Amniotic epithelial cell (primary cell): ENCODE results near the gene DCDC1.

Source experiments
- DNase-seq: peaks from one replicate; pipeline ENCODE4 v3.0.0-alpha.2; 2010; ENCODE audit warnings: low read depth

Gene DCDC1

GRCh38 chr11:30852645-30853044 lies 516.9 kb downstream of the DCDC1 start:
- no peak for DNase-seq

GRCh38 chr11:30852091-30852490 lies 517.4 kb downstream of the DCDC1 start:
- no peak for DNase-seq

GRCh38 chr11:30837252-30837651 lies 532.3 kb downstream of the DCDC1 start:
- no peak for DNase-seq

GRCh38 chr11:30832831-30833230 lies 536.7 kb downstream of the DCDC1 start:
- DNase-seq: no peak

- DNase-seq: no peak
Measured at GRCh38 chr11:30830681-30831080, 538.9 kb downstream of the DCDC1 start.

- no peak for DNase-seq
Measured at GRCh38 chr11:30826911-30827310, 542.6 kb downstream of the DCDC1 start.

- no peak for DNase-seq
Measured at GRCh38 chr11:30825723-30826122, 543.8 kb downstream of the DCDC1 start.

DNA sequence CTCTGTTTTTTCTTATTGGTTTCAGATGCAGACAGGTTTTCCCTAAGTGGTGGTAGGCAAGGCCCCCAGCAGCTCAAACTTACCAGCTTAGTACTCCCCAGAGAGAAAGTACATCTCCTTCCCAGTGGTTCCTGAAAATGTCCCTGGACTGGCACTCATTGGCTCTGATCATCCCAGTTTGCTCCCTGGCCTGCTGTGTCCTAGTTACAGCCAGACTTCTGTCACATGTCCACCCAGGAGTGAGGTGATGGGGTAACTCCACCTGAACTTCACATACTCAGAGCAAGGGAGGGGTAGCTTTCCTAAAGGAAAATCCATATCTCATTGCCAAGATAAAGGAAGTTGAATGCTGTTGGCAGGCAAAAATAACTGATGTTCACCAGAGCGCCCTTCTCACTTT lies 546.4 kb downstream of the DCDC1 start:
- DNase-seq: no peak

GRCh38 chr11:30821438-30821965 lies 548.0 kb downstream of the DCDC1 start:
- no peak for DNase-seq

DNA sequence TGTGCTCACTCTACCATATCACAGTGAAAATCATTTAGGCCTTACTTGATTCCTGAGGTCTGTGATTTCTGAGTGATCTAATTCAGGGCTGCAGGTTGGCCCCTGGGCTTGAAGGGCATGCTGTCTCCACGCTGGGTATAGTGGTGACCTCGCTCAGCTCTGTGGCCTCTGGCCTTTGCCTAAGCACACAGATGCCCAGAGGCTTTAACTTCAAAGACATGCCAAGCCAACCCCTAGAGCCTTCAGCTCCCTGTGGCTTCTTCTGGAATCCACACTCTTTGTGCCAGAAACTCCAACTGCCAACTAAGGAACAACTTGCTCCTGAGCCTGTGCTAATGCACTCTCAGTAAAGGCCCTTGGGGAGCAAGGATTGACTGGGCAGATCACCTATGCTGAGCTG lies 550.8 kb downstream of the DCDC1 start:
- DNase-seq: no peak

DNA sequence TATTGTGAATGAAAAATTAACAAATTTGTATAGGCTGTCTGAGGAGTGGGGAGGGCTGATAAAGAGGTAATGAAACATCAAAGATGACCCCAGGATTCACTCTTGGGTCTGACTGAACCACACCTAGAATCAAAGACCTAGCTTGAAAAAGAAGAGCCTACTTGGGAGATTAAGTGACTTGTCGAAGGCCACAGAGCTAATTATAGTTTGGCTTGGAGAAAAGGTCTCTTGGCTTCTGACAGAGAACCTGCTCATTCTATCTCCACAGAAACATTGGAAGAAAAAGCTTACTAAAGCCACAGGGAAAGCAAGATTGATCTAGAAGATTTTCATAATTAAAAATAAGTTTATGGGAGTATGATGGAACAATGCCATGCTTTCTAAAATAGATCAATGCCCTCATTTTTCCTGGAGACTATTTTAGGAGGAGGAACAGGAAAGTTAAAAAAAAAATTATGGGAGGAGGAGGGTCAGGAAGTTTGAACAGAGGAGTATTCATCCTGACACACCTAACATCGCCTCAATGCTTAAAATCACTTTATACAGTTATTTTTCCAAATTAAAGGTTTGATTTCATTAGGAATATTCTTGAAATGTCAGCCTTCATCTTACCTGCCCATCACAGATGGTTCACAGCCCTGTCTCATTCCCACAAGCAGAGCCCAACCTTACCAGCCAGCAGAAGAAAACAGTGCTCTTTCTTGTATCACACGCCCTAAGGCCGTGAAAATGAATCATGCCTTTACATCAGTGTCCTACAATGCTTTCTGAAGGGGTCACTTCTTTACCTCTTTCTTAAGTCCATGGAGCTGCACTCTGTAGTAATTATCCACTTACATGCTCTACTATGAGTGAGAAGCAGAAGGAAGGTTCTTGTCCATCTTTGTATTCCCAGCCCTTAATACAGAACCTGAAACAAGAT lies 552.3 kb downstream of the DCDC1 start:
- no peak for DNase-seq

- no peak for DNase-seq
Measured at GRCh38 chr11:30815619-30816018, 553.9 kb downstream of the DCDC1 start.

GRCh38 chr11:30814737-30815136 lies 554.8 kb downstream of the DCDC1 start:
- DNase-seq: no peak
